Peyer's patch (tissue), 4 donors: ENCODE results near the gene WIPF2.

ENCODE experiments used
- POLR2A ChIP-seq, 2 donors: fragments of 450-650 bp; IDR thresholded peaks; one replicate each; pipeline ENCODE4 v1.5.1; 2017; ENCODE audit warnings: antibody characterized with exemption in 2 of 2, mild to moderate bottlenecking in 2 of 2, moderate library complexity in 2 of 2
- TF ChIP-seq, protein P1 (sequence below), 6 experiments: fragments of 450-650 bp in 4 of 6; fragments of 200-600 bp in 2 of 6; sonication (generic) in 1 of 6; IDR thresholded peaks; one replicate each; pipeline ENCODE4 v1.5.1; 2017 to 2019; ENCODE audit warnings: antibody characterized with exemption in 6 of 6, mild to moderate bottlenecking in 3 of 6, moderate library complexity in 1 of 6

DNA sequence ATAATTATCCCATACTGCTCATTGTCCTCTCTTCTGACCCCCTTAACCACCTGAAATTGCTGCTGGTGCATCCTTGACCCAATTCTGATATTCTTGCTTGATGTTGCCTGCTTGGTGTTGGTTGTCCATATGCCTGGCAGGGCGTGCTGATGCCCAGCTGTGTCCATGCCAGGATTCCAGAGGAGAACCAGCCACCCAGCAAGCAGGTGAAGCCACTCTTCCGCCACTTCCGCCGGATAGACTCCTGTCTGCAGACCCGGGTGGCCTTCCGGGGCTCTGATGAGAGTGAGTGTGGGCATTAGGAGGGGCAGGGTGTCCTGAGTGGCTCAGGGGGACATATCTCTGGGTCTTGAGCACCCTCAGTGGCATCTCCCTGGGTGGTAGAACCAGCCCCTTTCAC, 30.4 kb upstream of the WIPF2 start:
- no peak for TF ChIP-seq POLR2A (IDR thresholded peaks at IDR 0.05)
- TF ChIP-seq, protein P1, sequence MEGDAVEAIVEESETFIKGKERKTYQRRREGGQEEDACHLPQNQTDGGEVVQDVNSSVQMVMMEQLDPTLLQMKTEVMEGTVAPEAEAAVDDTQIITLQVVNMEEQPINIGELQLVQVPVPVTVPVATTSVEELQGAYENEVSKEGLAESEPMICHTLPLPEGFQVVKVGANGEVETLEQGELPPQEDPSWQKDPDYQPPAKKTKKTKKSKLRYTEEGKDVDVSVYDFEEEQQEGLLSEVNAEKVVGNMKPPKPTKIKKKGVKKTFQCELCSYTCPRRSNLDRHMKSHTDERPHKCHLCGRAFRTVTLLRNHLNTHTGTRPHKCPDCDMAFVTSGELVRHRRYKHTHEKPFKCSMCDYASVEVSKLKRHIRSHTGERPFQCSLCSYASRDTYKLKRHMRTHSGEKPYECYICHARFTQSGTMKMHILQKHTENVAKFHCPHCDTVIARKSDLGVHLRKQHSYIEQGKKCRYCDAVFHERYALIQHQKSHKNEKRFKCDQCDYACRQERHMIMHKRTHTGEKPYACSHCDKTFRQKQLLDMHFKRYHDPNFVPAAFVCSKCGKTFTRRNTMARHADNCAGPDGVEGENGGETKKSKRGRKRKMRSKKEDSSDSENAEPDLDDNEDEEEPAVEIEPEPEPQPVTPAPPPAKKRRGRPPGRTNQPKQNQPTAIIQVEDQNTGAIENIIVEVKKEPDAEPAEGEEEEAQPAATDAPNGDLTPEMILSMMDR (IDR thresholded peaks at IDR 0.05), result no peak
